ENCODE data around the gene AKR1C4. TPM values are rescaled to one million over a fixed set of nuclear protein-coding genes. Genes with fewer than 3 reads are reported as not detected.
"Not testable (repeated sequence)": the region's sequence is repeated elsewhere in the genome, so short reads cannot be mapped to it uniquely, and the experiment has no call there.

AKR1C4 gene
- total RNA-seq, 2 donors from 2014 or later, result not detected

GRCh38 chr10:5234106-5234860 lies 37.6 kb downstream of the AKR1C4 start:
- no peaks in the 10 kb centered on the region for H3K36me3 ChIP-seq
- H3K27me3 ChIP-seq, result no peaks in the 10 kb centered on the region
- H3K27ac ChIP-seq, result no peak overlapping the region
- DNase-seq (ENCODE audit: low spot score), result no peak
- H3K4me3 ChIP-seq, result no peak overlapping the region
- H3K4me1 ChIP-seq, result no peaks in the 10 kb centered on the region
- TF ChIP-seq CTCF (IDR thresholded peaks at IDR 0.05), result no peak
- H3K9me3 ChIP-seq, result peaks cover 0 to 12% of the 10 kb centered on the region in 2 donors

GRCh38 chr10:5237541-5237940 lies 40.9 kb downstream of the AKR1C4 start:
- H3K9me3 ChIP-seq, result peaks cover 0 to 12% of the 10 kb centered on the region in 2 donors
- H3K27ac ChIP-seq; H3K4me1 ChIP-seq; H3K27me3 ChIP-seq; H3K4me3 ChIP-seq; H3K36me3 ChIP-seq; DNase-seq (ENCODE audit: low spot score): not testable (repeated sequence)

- DNase-seq (ENCODE audit: low spot score), result no peak
These were observed 45.9 kb downstream of the AKR1C4 start for GRCh38 chr10:5242585-5242984.

GRCh38 chr10:5243521-5243987 lies 46.9 kb downstream of the AKR1C4 start:
- no peak for DNase-seq (ENCODE audit: low spot score)

More at GRCh38 chr10:5242585-5242984, 45.9 kb downstream of the AKR1C4 start:
- TF ChIP-seq CTCF (IDR thresholded peaks at IDR 0.05), result no peak
- Histone ChIP-seq H3K27ac (no peak overlapping the region), H3K4me1 (no peaks in the 10 kb centered on the region), H3K9me3 (peaks cover 0 to 2% of the 10 kb centered on the region in 2 donors), H3K4me3 (no peak overlapping the region), H3K36me3 (no peaks in the 10 kb centered on the region), H3K27me3 (no peaks in the 10 kb centered on the region)

GRCh38 chr10:5252177-5253037 lies 55.8 kb downstream of the AKR1C4 start:
- Histone ChIP-seq H3K36me3 (no peaks in the 10 kb centered on the region), H3K27me3 (no peaks in the 10 kb centered on the region), H3K9me3 (no peaks in the 10 kb centered on the region), H3K27ac (no peak overlapping the region), H3K4me1 (no peaks in the 10 kb centered on the region), H3K4me3 (no peak overlapping the region)
- no peak for DNase-seq (ENCODE audit: low spot score)
- TF ChIP-seq CTCF (IDR thresholded peaks at IDR 0.05), result no peak

More at GRCh38 chr10:5243521-5243987, 46.9 kb downstream of the AKR1C4 start:
- TF ChIP-seq CTCF (IDR thresholded peaks at IDR 0.05), result no peak
- no peaks in the 10 kb centered on the region for H3K9me3 ChIP-seq
- H3K4me1 ChIP-seq, result no peaks in the 10 kb centered on the region
- H3K27ac ChIP-seq, result no peak overlapping the region
- no peaks in the 10 kb centered on the region for H3K27me3 ChIP-seq
- no peak overlapping the region for H3K4me3 ChIP-seq
- no peaks in the 10 kb centered on the region for H3K36me3 ChIP-seq

GRCh38 chr10:5254488-5254887 lies 57.9 kb downstream of the AKR1C4 start:
- no peak for TF ChIP-seq CTCF (IDR thresholded peaks at IDR 0.05)
- no peaks in the 10 kb centered on the region for H3K27me3 ChIP-seq
- no peak overlapping the region for H3K27ac ChIP-seq
- H3K4me3 ChIP-seq, result no peak overlapping the region
- DNase-seq (ENCODE audit: low spot score), result no peak
- H3K36me3 ChIP-seq, result no peaks in the 10 kb centered on the region
- H3K4me1 ChIP-seq, result no peaks in the 10 kb centered on the region
- no peaks in the 10 kb centered on the region for H3K9me3 ChIP-seq

- H3K27me3 ChIP-seq; H3K4me1 ChIP-seq; DNase-seq (ENCODE audit: low spot score); H3K36me3 ChIP-seq; H3K4me3 ChIP-seq; H3K27ac ChIP-seq; H3K9me3 ChIP-seq: not testable (repeated sequence)
These were observed 61.1 kb downstream of the AKR1C4 start for GRCh38 chr10:5257768-5258167.

All from right atrium auricular region (tissue), 2 donors.